Measurements from ENCODE around the gene MYL6. TPM values are rescaled to one million over a fixed set of nuclear protein-coding genes. Genes with fewer than 3 reads are reported as not detected.

MYL6 gene
- total and polyA plus RNA-seq, 9 of the 15 experiments (the other 6 are each of a cell fraction or from before 2014, with no cell fraction given), result 557 to 1,664 (median 958) TPM

GRCh38 chr12:56189918-56190694, 31.9 kb downstream of the MYL6 start (continued):
- TF ChIP-seq ZNF318 (IDR thresholded peaks at IDR 0.05; ENCODE audit: borderline replicate concordance in 1 of 2, low read depth in 1 of 2) (no peak), FOXO4 (CRISPR knock-in tag; IDR thresholded peaks at IDR 0.05) (peak; percentile 44; the same call in 1 of the 2 replicates), NCOR1 (IDR thresholded peaks at IDR 0.05) (no peak), CBX8 (IDR thresholded peaks at IDR 0.05; ENCODE audit: borderline replicate concordance, extremely low read depth, low read depth, low read length, poor library complexity, severe bottlenecking) (no peak), TOE1 (IDR thresholded peaks at IDR 0.05; ENCODE audit: borderline replicate concordance) (no peak; the same call in 1 of the 2 replicates), TOE1 (CRISPR knock-in tag; IDR thresholded peaks at IDR 0.05; ENCODE audit: borderline replicate concordance, low read depth) (no peak), STAT5A (IDR thresholded peaks at IDR 0.05; ENCODE audit: borderline replicate concordance, low read length) (no peak), CHD4 (IDR thresholded peaks at IDR 0.05; ENCODE audit: insufficient read depth, insufficient replicate concordance, low read depth, low read length, poor library complexity, severe bottlenecking) (no peak), CTCFL (IDR thresholded peaks at IDR 0.05; ENCODE audit: borderline replicate concordance, insufficient read depth, low read depth, low read length, poor library complexity, severe bottlenecking) (no peak), ZNF586 (CRISPR knock-in tag; conservative IDR thresholded peaks at IDR 0.05) (no peak), ZNF124 (CRISPR knock-in tag; IDR thresholded peaks at IDR 0.05) (no peak), DLX4 (CRISPR knock-in tag; IDR thresholded peaks at IDR 0.05) (no peak)

Measured in K562 (cell line).